Measurements from ENCODE around the gene RADIL. TPM values are rescaled to one million over a fixed set of nuclear protein-coding genes. Genes with fewer than 3 reads are reported as not detected.

The RADIL gene
- total RNA-seq, 4 donors from 2014 or later: 23.2 to 31.0 (median 27.1) TPM

- DNase-seq (ENCODE audit: low spot score in 2 of 2): no peak
- H3K4me3 ChIP-seq: no peak overlapping the region
- WGBS, 2 donors: 97 to 98% methylated on average over 18 of the region's 18 CpGs
- no peaks in the 10 kb centered on the region for H3K9me3 ChIP-seq
- TF ChIP-seq EP300 (IDR thresholded peaks at IDR 0.05) (no peak), POLR2A (IDR thresholded peaks at IDR 0.05) (no peak)
- TF ChIP-seq, protein P1, sequence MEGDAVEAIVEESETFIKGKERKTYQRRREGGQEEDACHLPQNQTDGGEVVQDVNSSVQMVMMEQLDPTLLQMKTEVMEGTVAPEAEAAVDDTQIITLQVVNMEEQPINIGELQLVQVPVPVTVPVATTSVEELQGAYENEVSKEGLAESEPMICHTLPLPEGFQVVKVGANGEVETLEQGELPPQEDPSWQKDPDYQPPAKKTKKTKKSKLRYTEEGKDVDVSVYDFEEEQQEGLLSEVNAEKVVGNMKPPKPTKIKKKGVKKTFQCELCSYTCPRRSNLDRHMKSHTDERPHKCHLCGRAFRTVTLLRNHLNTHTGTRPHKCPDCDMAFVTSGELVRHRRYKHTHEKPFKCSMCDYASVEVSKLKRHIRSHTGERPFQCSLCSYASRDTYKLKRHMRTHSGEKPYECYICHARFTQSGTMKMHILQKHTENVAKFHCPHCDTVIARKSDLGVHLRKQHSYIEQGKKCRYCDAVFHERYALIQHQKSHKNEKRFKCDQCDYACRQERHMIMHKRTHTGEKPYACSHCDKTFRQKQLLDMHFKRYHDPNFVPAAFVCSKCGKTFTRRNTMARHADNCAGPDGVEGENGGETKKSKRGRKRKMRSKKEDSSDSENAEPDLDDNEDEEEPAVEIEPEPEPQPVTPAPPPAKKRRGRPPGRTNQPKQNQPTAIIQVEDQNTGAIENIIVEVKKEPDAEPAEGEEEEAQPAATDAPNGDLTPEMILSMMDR (IDR thresholded peaks at IDR 0.05): no peak
- H3K4me1 ChIP-seq: peaks cover 0 to 42% (median 8%) of the 10 kb centered on the region in 4 donors
- H3K27ac ChIP-seq: no peak overlapping the region
- no peaks in the 10 kb centered on the region for H3K27me3 ChIP-seq
- H3K36me3 ChIP-seq: peaks cover 0 to 54% (median 0%) of the 10 kb centered on the region in 3 donors
Measured at GRCh38 chr7:4876586-4876985, 6.9 kb downstream of the RADIL start.

- Histone ChIP-seq H3K4me1 (peaks cover 0 to 32% (median 7%) of the 10 kb centered on the region in 4 donors), H3K27me3 (no peaks in the 10 kb centered on the region), H3K27ac (no peak overlapping the region), H3K36me3 (peaks cover 0 to 60% (median 0%) of the 10 kb centered on the region in 3 donors), H3K9me3 (no peaks in the 10 kb centered on the region), H3K4me3 (no peak overlapping the region)
- TF ChIP-seq POLR2A (IDR thresholded peaks at IDR 0.05): no peak
- TF ChIP-seq, protein P1 (IDR thresholded peaks at IDR 0.05): no peak
- TF ChIP-seq EP300 (IDR thresholded peaks at IDR 0.05): no peak
- 91 to 93% methylated on average over 15 of the region's 15 CpGs for WGBS, 2 donors
- no peak for DNase-seq (ENCODE audit: low spot score in 2 of 2)
Measured at GRCh38 chr7:4875391-4875790, 8.1 kb downstream of the RADIL start.

DNA sequence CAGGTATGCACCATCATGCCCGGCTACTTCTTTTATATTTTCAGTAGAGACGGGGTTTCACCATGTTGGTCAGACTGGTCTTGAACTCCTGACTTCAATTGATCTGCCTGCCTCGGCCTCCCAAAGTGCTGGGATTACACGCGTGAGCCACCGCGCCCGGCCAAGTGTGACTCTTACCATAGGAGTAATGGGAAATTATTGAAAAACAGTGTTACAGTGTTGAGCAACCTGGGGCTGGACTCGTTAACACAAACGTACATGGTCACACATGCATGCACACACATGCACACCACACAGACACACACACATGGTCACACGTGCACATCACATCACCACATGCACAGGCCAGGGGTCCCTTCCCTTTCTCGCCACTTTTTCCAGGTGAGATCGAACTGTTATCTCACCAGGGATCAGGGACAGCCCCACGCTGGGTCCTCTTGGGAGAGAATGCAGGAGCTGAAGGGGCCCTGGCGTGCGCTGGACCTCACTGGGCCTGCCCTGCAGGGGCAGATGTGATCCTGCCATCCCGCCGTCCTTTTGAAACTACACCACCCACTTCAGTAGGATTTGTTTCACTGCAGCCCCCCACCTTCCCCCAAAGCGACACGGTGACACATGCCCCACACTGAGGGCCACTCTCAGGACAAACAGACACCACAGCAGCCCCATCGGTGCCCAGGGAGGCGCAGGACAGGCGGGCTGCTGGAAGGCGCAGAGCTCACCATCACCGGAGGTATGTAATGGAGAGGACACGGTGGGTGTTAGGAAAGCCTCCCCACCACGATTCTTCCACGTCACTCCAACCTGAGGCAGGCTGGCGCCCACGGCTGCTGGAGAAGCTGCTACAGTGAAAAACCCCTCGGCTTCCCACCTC lies 10.2 kb downstream of the RADIL start:
- Histone ChIP-seq H3K36me3 (peaks cover 0 to 77% (median 0%) of the 10 kb centered on the region in 3 donors), H3K27ac (no peak overlapping the region), H3K4me1 (peaks cover 0 to 12% (median under 1%) of the 10 kb centered on the region in 4 donors), H3K9me3 (peaks cover 0 to 9% (median 2%) of the 10 kb centered on the region in 4 donors), H3K27me3 (no peaks in the 10 kb centered on the region), H3K4me3 (no peak overlapping the region)
- WGBS, 2 donors: 88 to 89% methylated on average over 28 to 31 of the region's 31 CpGs
- DNase-seq (ENCODE audit: low spot score in 2 of 2): no peak
- TF ChIP-seq, protein P1 (IDR thresholded peaks at IDR 0.05): no peak
- TF ChIP-seq POLR2A (IDR thresholded peaks at IDR 0.05): no peak
- no peak for TF ChIP-seq EP300 (IDR thresholded peaks at IDR 0.05)

- TF ChIP-seq, protein P1 (IDR thresholded peaks at IDR 0.05): no peak
- TF ChIP-seq EP300 (IDR thresholded peaks at IDR 0.05) (no peak), POLR2A (IDR thresholded peaks at IDR 0.05) (no peak)
- no peak for DNase-seq (ENCODE audit: low spot score in 2 of 2)
- peaks cover 0 to 72% (median 0%) of the 10 kb centered on the region in 3 donors for H3K36me3 ChIP-seq
- H3K27ac ChIP-seq: no peak overlapping the region
- no peaks in the 10 kb centered on the region for H3K27me3 ChIP-seq
- 63 to 75% methylated on average over 19 of the region's 19 CpGs for WGBS, 2 donors
- H3K4me3 ChIP-seq: no peak overlapping the region
- peaks cover 0 to 16% (median 3%) of the 10 kb centered on the region in 4 donors for H3K9me3 ChIP-seq
- peaks cover 0 to 6% (median 0%) of the 10 kb centered on the region in 4 donors for H3K4me1 ChIP-seq
Measured at GRCh38 chr7:4871930-4872675, 11.4 kb downstream of the RADIL start.

Data from tibial nerve (tissue), 4 donors.